Activated CD8-positive, alpha-beta memory T cell treated with anti-CD3 and anti-CD28 coated beads, Interleukin-2, amount 50 U/mL, for 1 hour (primary cell): ENCODE data around the gene CENPM.

ENCODE experiments used
- DNase-seq: peaks from one replicate; pipeline ENCODE4 v3.0.0-alpha.2; 2020; ENCODE audit errors: extremely low read depth

The CENPM gene

GRCh38 chr22:41946629-41947423, at the start of gene CENPM:
CENPM (minus strand) TSS chr22:41947152; CDS start chr22:41947076, 76 bp downstream.
- DNase-seq, result peak; percentile 44

DNA sequence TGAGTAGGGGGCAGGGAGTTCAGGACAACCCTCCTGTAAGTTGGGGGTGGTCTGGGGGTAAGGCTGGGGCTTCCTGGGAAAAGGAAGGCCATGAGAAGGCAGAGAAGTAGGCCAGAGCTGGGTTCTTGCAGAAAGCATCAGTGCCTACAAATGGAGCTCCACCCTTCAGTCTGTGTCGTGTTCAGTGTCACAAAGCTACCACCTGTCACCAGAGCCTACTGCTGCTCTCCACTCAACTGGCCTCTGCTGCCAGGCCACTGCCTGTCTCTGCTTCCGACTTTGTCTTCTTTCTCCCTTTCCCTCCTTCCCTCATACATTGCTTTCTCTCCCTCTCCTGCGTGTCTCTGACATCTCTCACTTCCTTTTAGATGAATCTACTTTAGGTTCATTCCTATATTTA, 48.3 kb upstream of the CENPM start:
- DNase-seq, result no peak

- DNase-seq, result no peak
Observed at GRCh38 chr22:41992496-41992895, 45.5 kb upstream of the CENPM start.

- DNase-seq, result no peak
Observed at GRCh38 chr22:41991111-41991510, 44.2 kb upstream of the CENPM start.

DNA sequence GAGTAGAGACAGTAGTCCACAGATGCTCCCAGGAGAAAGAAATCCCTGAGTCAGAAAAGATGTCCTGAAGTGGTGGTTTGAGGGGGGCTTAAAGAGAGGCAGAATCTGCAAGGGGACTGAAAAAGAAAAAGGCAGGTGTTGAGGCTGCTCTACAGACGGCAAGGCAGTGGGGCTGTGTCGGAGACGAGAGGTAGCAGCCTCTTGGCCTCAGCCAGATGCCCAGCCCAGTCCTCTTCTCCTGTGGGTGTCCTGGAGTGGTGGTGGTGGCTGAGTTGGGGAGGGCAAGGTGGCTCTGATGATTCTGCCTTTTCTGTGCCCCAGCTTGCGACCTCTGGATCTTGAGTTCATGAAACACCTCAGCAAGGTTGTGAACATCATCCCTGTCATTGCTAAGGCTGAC, 42.3 kb upstream of the CENPM start:
- DNase-seq, result no peak

DNA sequence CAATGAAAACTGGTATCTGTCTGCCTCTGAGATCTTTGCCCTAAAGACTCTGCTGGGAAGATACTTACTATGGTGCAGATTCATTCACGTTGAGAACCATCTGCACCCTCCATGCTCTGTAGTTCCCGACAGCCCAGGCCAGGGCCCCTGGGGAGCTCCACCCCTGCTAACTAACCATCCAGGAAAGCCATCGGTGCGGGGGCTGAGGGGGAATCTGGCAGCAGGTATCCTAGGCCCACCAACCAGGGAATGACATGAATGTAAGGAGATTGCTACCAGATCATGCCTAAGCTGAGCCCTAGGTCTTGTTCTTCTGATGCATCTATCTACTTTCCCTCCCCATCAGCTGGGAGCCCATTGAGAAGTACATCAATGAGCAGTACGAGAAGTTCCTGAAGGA, 40.3 kb upstream of the CENPM start:
- DNase-seq, result no peak

DNA sequence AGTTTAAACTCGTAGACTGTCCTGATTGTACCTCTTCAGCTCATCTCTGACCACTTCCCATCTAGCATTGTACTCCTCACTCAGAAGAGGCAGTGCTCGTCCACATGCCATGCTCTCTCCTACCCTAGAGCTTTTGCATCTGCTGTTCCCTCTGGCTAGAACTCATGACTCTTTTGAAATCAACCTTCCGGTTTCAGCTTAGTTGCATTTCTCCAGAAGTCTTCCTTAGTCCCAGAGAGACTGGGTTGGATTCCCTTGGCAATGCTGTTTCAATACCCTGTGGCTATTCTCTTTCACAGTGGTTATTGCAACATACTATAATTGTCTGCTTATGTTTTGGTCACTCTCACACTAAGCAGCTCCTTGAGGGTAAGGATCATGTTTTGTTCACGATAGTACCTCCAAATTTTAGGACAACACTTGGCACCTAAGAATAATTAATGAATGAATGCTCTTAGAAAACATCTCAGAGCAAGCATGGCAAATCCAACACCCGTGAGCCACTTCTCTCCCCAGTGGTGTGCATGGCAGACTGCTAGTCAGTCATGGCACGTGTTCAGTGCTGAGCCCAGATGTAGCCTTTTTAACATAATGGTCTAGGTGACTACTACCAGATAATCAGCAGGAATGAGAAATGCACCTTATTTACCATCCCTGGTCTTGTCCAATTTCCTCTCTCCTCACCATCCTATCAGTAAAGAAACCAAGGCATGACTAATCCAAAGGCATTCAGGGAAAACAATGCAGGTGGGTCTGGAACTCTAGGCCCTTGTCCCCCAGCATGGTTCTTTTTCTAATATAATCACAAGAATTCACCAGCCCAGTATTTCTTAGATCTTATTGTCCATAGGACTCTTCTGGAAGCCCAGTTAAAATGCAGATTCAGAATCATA, 36.8 kb upstream of the CENPM start:
- no peak for DNase-seq

DNA sequence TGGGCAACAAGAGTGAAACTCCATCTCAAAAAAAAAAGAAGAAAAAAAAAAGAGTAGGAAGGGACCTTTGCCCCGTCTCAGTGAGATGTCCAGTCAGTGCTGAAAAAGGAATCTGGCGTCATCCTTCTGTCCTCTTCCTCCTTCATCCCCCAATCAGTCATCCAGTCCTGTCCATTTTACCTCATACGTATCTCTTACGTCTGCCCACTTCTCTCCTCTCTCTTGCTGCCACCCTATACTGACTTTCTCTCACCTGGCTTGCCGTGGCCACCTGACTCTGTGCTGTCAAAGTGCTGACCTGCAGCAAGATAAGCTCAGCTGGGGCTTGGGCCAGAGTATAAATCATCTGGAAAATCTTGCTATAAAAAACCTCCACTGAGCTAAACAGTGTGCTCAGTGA, 35.9 kb upstream of the CENPM start:
- no peak for DNase-seq

DNA sequence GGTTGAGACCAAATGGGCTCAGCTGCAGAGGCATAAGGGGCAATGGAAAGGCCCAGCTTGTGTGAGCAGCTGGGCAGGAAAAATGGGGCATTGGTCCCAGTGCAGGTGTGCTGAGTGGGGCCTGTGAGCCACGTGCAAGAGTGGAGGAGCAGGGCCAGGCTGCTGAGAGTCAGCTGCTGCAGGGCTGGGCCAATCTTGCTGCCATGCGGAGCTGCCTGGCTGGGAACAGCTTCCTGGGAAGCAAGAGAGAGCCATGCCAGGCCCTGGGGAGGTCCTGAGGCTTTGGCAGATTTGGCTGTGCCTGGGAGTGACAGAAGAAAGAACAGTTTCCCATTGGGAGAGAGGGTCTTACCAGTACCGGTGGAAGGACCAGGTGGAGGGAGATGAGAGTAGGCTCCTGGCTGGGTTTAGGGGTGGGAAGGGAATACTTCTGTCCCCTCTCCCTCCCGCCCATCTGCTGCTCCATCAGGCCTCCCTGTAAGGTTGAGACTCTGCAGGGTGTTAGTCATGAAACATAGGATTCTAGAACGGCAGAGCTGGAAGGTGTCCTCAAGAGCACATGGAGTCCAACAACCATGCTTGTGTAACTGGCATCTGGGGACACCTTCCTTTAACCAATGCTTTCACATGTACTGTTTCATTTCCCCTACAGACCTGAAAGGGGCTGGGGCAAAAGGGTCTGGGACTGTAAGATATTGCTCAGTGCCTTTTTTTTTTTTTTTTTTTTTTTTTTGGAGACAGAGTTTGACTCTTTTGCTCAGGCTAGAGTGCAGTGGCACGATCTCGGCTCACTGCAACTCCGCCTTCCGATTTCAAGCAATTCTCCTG, 32.7 kb upstream of the CENPM start:
- DNase-seq, result no peak

DNA sequence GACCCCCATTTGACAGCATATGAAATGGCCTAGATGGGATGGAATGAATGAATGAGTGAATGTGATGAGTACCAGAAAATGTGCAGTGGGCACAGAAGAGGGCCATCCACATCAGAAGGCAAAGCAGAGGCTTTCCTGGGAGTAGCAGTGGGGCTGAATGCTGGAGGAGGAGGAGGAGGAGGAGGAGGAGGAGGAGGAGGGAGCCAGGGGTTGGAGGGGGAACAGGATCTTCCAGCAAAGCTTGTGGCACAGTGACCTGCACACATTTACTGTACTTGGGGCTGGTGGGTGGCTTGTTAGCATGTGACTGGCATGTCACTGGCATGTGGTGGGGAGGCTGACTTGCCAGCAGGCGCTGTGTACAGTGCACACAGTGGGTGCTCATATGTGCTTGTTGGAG, 31.8 kb upstream of the CENPM start:
- DNase-seq, result no peak

- DNase-seq, result no peak
Observed at GRCh38 chr22:41976961-41977566, 30.1 kb upstream of the CENPM start.

DNA sequence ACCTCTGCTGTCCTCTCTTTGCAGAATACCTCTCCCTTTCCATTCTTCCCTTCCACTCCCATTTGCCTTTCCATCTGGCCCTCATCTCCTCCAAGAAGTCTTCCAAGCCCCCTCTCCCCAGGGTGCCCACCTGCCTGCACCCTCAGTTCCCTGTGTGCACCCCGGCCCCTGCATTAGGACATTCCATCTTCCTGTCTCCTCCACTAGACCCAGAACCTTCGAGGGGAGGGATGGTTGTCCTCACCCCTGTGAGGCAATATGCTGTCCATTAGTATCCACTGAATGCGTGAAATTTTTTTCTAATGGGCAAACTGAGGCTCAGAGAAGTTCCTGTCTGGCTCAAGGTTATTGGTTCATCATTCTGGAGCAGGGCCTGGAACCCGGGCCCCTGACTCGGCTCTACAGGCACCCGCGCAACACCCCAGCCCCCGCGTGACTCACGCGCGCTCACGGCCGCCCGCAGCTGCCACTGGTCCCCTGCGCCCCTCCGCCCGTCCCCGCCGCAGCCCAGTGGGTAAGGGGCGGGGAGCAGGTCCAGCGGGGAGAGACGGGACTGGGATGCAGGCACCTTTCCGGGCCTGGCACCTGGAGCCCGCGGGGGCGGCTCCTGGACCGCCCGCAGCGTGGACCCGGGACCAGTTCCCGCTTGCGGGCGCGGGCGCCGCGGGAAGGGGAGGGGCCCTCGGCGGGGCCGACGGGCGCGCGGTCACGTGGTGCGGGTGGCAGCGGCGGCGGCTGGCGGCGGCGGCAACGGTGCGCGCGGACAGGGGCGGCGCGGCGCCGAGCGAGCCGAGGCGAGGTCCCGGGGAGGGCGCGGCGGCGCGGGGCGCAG, 29.3 kb upstream of the CENPM start:
- no peak for DNase-seq

DNA sequence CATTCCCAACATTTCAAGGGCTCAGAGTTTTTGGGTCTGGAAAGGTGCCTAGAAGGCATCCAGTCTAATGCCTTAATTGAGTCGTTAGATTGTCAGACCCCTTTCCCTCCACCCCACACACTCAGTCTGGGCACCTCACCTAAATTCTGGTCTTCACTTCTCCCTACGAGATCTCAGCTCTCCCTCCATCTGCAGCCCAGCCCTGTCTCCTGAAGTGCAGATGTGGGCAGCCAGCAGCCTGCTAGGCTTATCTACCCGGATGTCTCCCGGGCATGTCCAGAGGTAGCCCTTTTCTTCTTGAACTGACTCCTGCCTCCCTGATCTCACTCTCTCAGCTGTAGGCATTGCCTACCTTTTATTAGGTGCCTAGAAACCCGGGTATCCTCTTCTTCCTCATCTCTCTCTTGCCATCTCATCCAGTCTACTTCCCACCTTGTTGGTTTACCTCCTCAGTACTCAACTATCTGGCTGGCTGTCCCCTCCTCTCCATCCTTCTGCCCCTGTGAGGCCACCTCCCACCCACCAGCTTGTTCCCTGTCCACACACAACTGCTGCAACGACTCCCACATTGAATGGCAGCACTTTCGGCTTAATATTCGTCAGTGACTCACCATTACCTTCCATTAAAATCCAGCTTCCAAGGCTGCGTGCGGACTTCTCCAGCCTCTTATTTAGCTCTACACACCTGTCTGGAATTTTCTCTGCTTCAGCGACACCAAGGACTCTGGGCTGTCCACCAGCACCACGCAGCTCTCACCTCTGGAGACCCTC, 28.5 kb upstream of the CENPM start:
- no peak for DNase-seq

GRCh38 chr22:41974691-41975290, 27.8 kb upstream of the CENPM start:
- no peak for DNase-seq

GRCh38 chr22:41971431-41971830, 24.5 kb upstream of the CENPM start:
- DNase-seq, result no peak

GRCh38 chr22:41970601-41971000, 23.6 kb upstream of the CENPM start:
- DNase-seq, result no peak

DNA sequence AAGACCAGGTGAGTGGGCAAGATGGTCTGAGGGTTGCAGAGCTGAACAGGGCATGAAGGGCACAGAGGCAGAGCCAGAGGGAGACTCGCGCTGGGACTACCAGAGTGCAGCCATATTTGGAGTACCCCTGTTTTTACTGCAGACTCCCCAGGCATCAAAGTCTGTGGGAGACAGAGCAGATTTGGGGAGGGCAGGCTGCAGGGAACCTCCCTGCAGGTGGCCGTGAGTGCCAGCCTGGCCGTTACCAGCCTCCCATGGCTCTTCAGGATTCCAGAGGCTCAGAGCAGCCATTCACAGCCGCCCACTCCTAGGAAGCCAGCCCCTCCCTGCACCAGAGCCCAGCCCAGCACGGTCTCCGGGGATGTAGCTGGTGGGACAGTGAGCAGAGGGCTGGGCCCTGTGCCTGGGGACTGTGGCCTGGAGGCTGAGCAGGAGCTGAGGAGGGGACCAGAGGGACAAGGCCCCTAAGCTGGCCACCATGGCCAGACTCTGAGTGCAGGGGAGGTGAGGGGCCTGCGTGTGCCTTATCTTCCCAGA, 22.2 kb upstream of the CENPM start, which contains the start of gene SEPTIN3:
SEPTIN3 (plus strand) TSS at position 334 of the 537 bp plus-strand sequence. CDS start 2,050 bp downstream, outside the sequence.
- no peak for DNase-seq

GRCh38 chr22:41968601-41969000, 21.6 kb upstream of the CENPM start:
- no peak for DNase-seq

- no peak for DNase-seq
Observed at GRCh38 chr22:41966607-41967240, 19.8 kb upstream of the CENPM start.
